H9 (cell line): Measurements from ENCODE around the gene MAST2. TPM values are rescaled to one million over a fixed set of nuclear protein-coding genes. Genes with fewer than 3 reads are reported as not detected.
"Not testable (repeated sequence)": the region's sequence is repeated elsewhere in the genome, so short reads cannot be mapped to it uniquely, and the experiment has no call there.

Experiments
- DNase-seq: peaks from one replicate; pipeline ENCODE4 v3.0.0-alpha.2; 2017
- H2AFZ ChIP-seq: one replicate; pipeline ENCODE4 v1.6.1; 2013; ENCODE audit warnings: mild to moderate bottlenecking, low read length, control low read depth, moderate library complexity
- H2AK5ac ChIP-seq: 2 replicates; pipeline ENCODE4 v1.6.1; 2013; ENCODE audit warnings: low read length, control low read depth, mixed read lengths; ENCODE audit not compliant: insufficient read length
- H2BK120ac ChIP-seq: one replicate; pipeline ENCODE4 v1.6.1; 2013; ENCODE audit warnings: low read depth, mild to moderate bottlenecking, low read length, control low read depth, inconsistent platforms; ENCODE audit not compliant: poor library complexity, severe bottlenecking
- H2BK12ac ChIP-seq: 2 replicates; pipeline ENCODE4 v1.6.1; 2013; ENCODE audit warnings: low read length, control low read depth, mixed read lengths, low read depth; ENCODE audit not compliant: insufficient read length
- H2BK15ac ChIP-seq: 2 replicates; pipeline ENCODE4 v1.6.1; 2013; ENCODE audit warnings: low read depth, low read length, control low read depth
- H2BK20ac ChIP-seq: one replicate; pipeline ENCODE4 v1.6.1; 2013; ENCODE audit warnings: low read depth, mild to moderate bottlenecking, low read length, control low read depth, inconsistent platforms; ENCODE audit not compliant: poor library complexity, severe bottlenecking
- H2BK5ac ChIP-seq: 2 replicates; pipeline ENCODE4 v1.6.1; 2013; ENCODE audit warnings: low read length, control low read depth, mixed read lengths; ENCODE audit not compliant: insufficient read length
- H3K14ac ChIP-seq: 2 replicates; pipeline ENCODE4 v1.6.1; 2013; ENCODE audit warnings: low read length, control low read depth; ENCODE audit not compliant: insufficient read depth
- H3K18ac ChIP-seq: 2 replicates; pipeline ENCODE4 v1.6.1; 2013; ENCODE audit warnings: low read depth, mild to moderate bottlenecking, mixed read lengths, low read length, control low read depth; ENCODE audit not compliant: insufficient read length
- H3K23ac ChIP-seq: 2 replicates; pipeline ENCODE4 v1.6.1; 2013; ENCODE audit warnings: low read length, control low read depth, mixed read lengths, low read depth; ENCODE audit not compliant: insufficient read length
- H3K23me2 ChIP-seq: 2 replicates; pipeline ENCODE4 v1.6.1; 2013; ENCODE audit warnings: low read depth, mild to moderate bottlenecking, mixed read lengths, low read length, control low read depth; ENCODE audit not compliant: insufficient read length, poor library complexity, severe bottlenecking
- H3K27ac ChIP-seq: 2 replicates; pipeline ENCODE4 v1.5.1; 2013; ENCODE audit warnings: low read length, control low read depth, mixed read lengths, low read depth; ENCODE audit not compliant: insufficient read length
- H3K27me3 ChIP-seq: 2 replicates; pipeline ENCODE4 v1.6.1; 2013; ENCODE audit warnings: low read length, control low read depth, inconsistent platforms; ENCODE audit not compliant: insufficient read depth
- H3K4ac ChIP-seq: 2 replicates; pipeline ENCODE4 v1.6.1; 2013; ENCODE audit warnings: low read depth, mild to moderate bottlenecking, control low read depth, inconsistent platforms, low read length, moderate library complexity
- H3K4me1 ChIP-seq: 2 replicates; pipeline ENCODE4 v1.6.1; 2013; ENCODE audit warnings: low read length, control low read depth, inconsistent platforms; ENCODE audit not compliant: insufficient read depth
- H3K4me2 ChIP-seq: 2 replicates; pipeline ENCODE4 v1.6.1; 2013; ENCODE audit warnings: low read length, control low read depth, mixed read lengths; ENCODE audit not compliant: insufficient read length, insufficient read depth
- H3K56ac ChIP-seq: 2 replicates; pipeline ENCODE4 v1.6.1; 2013; ENCODE audit warnings: low read depth, mild to moderate bottlenecking, mixed read lengths, low read length, control low read depth; ENCODE audit not compliant: insufficient read length
- H3K79me1 ChIP-seq: 2 replicates; pipeline ENCODE4 v1.6.1; 2013; ENCODE audit warnings: low read depth, mild to moderate bottlenecking, moderate library complexity, low read length, control low read depth, inconsistent platforms; ENCODE audit not compliant: insufficient read depth, poor library complexity, severe bottlenecking
- H3K79me2 ChIP-seq: 2 replicates; pipeline ENCODE4 v1.6.1; 2013; ENCODE audit warnings: low read length, control low read depth, inconsistent platforms; ENCODE audit not compliant: insufficient read depth
- H3K9ac ChIP-seq: 2 replicates; pipeline ENCODE4 v1.6.1; 2013; ENCODE audit warnings: low read length, control low read depth, mixed read lengths; ENCODE audit not compliant: insufficient read length; ENCODE audit errors: extremely low read depth
- H3K9me3 ChIP-seq: one replicate; pipeline ENCODE4 v1.6.1; 2013; ENCODE audit warnings: low read depth, low read length, inconsistent platforms; ENCODE audit not compliant: control insufficient read depth
- H3T11ph ChIP-seq: one replicate; pipeline ENCODE4 v1.6.1; 2013; ENCODE audit warnings: mild to moderate bottlenecking, low read length, control low read depth, inconsistent platforms
- H4K20me1 ChIP-seq: one replicate; pipeline ENCODE4 v1.6.1; 2013; ENCODE audit not compliant: control insufficient read depth, insufficient read length, insufficient read depth
- H4K5ac ChIP-seq: 2 replicates; pipeline ENCODE4 v1.6.1; 2013; ENCODE audit warnings: low read depth, mild to moderate bottlenecking, mixed read lengths, low read length, control low read depth; ENCODE audit not compliant: insufficient read length
- H4K8ac ChIP-seq: replicated peaks from 2 replicates; pipeline ENCODE4 v1.6.1; 2013; ENCODE audit warnings: low read length, control low read depth, mixed read lengths, low read depth; ENCODE audit not compliant: insufficient read length
- H4K91ac ChIP-seq: 2 replicates; pipeline ENCODE4 v1.6.1; 2013; ENCODE audit warnings: low read depth, mild to moderate bottlenecking, moderate library complexity, mixed read lengths, low read length, control low read depth; ENCODE audit not compliant: insufficient read length
- H3K27ac Mint-ChIP-seq, 3 experiments: 2 replicates in 2 of 3; 3 replicates in 1 of 3; pipeline ENCODE4 v1.8.0; 2020 to 2021; ENCODE audit warnings: mixed read lengths in 3 of 3, mild to moderate bottlenecking in 1 of 3, moderate library complexity in 1 of 3
- H3K27me3 Mint-ChIP-seq: 2 replicates; pipeline ENCODE4 v1.8.0; 2021; ENCODE audit warnings: low read depth, mild to moderate bottlenecking, moderate library complexity, mixed read lengths
- H3K36me3 Mint-ChIP-seq, 3 experiments: 2 replicates in 2 of 3; 3 replicates in 1 of 3; pipeline ENCODE4 v1.8.0; 2020 to 2021; ENCODE audit warnings: low read depth in 3 of 3, mixed read lengths in 3 of 3; ENCODE audit not compliant: insufficient read depth in 1 of 3
- H3K4me1 Mint-ChIP-seq, 2 experiments: 2 replicates each; pipeline ENCODE4 v1.8.0; 2020; ENCODE audit warnings: mixed read lengths in 2 of 2
- H3K4me3 Mint-ChIP-seq, 2 experiments: 2 replicates in 1 of 2; 3 replicates in 1 of 2; pipeline ENCODE4 v1.8.0; 2020 to 2021; ENCODE audit warnings: mild to moderate bottlenecking in 2 of 2, mixed read lengths in 2 of 2, moderate library complexity in 1 of 2
- H3K9me3 Mint-ChIP-seq, 2 experiments: 2 replicates in 1 of 2; 3 replicates in 1 of 2; pipeline ENCODE4 v1.8.0; 2020; ENCODE audit warnings: mild to moderate bottlenecking in 2 of 2, mixed read lengths in 2 of 2, moderate library complexity in 1 of 2
- CTCF ChIP-seq: fragments of 200-600 bp; sonication (generic); conservative IDR thresholded peaks from 3 replicates; pipeline ENCODE4 v1.8.0; 2021; ENCODE audit warnings: antibody characterized with exemption, mild to moderate bottlenecking
- WGBS: extraction: QIAGEN DNeasy Blood & Tissue Kit; methylation state at CpG from one replicate; pipeline ENCODE4 v1.1.7; 2013; ENCODE audit warnings: missing lambda C conversion rate, low lambda C conversion rate, mixed read lengths; ENCODE audit not compliant: insufficient read length; ENCODE audit errors: extremely low coverage; 5-methylcytosine and 5-hydroxymethylcytosine counted together
- total RNA-seq: library from RNA; stranded (reverse); gene quantifications from 2 replicates; pipeline ENCODE4 v1.2.1, GENCODE V29; 2021

The MAST2 gene
- total RNA-seq, 1 experiment from 2014 or later = 28.8 TPM

- Histone ChIP-seq H4K91ac (no peak overlapping the region), H4K8ac (no peak overlapping the region), H3K4me2 (no peak overlapping the region), H3K9ac (no peak overlapping the region), H3K9me3 (no peaks in the 10 kb centered on the region), H2BK12ac (no peak overlapping the region), H4K20me1 (no peaks in the 10 kb centered on the region), H3K18ac (no peak overlapping the region), H3K79me1 (no peaks in the 10 kb centered on the region), H4K5ac (no peak overlapping the region), H3K23me2 (no peaks in the 10 kb centered on the region), H3K23ac (no peak overlapping the region), H2BK15ac (no peak overlapping the region), H3K79me2 (no peaks in the 10 kb centered on the region), H2AFZ (no peak overlapping the region), H3K14ac (no peak overlapping the region), H3K4me1 (no peaks in the 10 kb centered on the region), H3T11ph (no peak overlapping the region), H2AK5ac (no peak overlapping the region), H2BK20ac (no peak overlapping the region), H2BK5ac (no peak overlapping the region), H3K27ac (no peak overlapping the region), H3K56ac (no peak overlapping the region), H2BK120ac (no peak overlapping the region), H3K27me3 (no peaks in the 10 kb centered on the region), H3K4ac (no peak overlapping the region)
- DNase-seq = no peak
- Mint-ChIP-seq H3K4me3 (no peak overlapping the region), H3K27ac (no peak overlapping the region), H3K4me1 (no peaks in the 10 kb centered on the region), H3K36me3 (peaks cover 6 to 17% (median 11%) of the 10 kb centered on the region in 3 experiments), H3K27me3 (no peaks in the 10 kb centered on the region), H3K9me3 (no peaks in the 10 kb centered on the region)
- no peak for TF ChIP-seq CTCF
- no CpG with 5 or more reads among the region's 3 CpGs for WGBS
These were observed 33.0 kb downstream of the MAST2 start for GRCh38 chr1:45836451-45836850.

GRCh38 chr1:45836861-45837260 lies 33.4 kb downstream of the MAST2 start:
- WGBS = no CpG with 5 or more reads among the region's 7 CpGs
- not testable (repeated sequence) for H3K18ac ChIP-seq, H3K4me1 ChIP-seq, H3K56ac ChIP-seq, DNase-seq, H2BK120ac ChIP-seq, H2AFZ ChIP-seq, H3K79me2 ChIP-seq, H3K9me3 ChIP-seq, H3K4me3 Mint-ChIP-seq, H2BK20ac ChIP-seq, H3K4me1 Mint-ChIP-seq, H3K27me3 ChIP-seq, H2BK5ac ChIP-seq, H3K9ac ChIP-seq, H3K9me3 Mint-ChIP-seq, H3K79me1 ChIP-seq, H3K4me2 ChIP-seq, H4K5ac ChIP-seq, H3K27me3 Mint-ChIP-seq, H2AK5ac ChIP-seq, H2BK15ac ChIP-seq, H3K14ac ChIP-seq, H3K4ac ChIP-seq, H4K8ac ChIP-seq, H3K23ac ChIP-seq, H3K23me2 ChIP-seq, H4K91ac ChIP-seq, H2BK12ac ChIP-seq, H3K27ac ChIP-seq, H4K20me1 ChIP-seq, H3T11ph ChIP-seq
- Mint-ChIP-seq H3K27ac (peak overlapping the region in 1 of 3 experiments; percentile 36; a peak in 1 of 7 replicates), H3K36me3 (peaks cover 6 to 14% (median 9%) of the 10 kb centered on the region in 3 experiments)
